Lower lobe of right lung (tissue), 2 donors: Measurements from ENCODE around the gene ATP8B3. TPM values are rescaled to one million over a fixed set of nuclear protein-coding genes. Genes with fewer than 3 reads are reported as not detected.

Experiments
- ATAC-seq, 2 donors: fragments of 200-7000 bp; cut with Tn5 transposase; one replicate each; pipeline ENCODE4 v1.9.1; 2020 to 2022; ENCODE audit warnings: mild to moderate bottlenecking in 2 of 2, moderate library complexity in 2 of 2
- DNase-seq: peaks from one replicate; pipeline ENCODE4 v3.0.0-alpha.2; 2020
- H3K27ac ChIP-seq: fragments of 200-600 bp; one replicate; pipeline ENCODE4 v1.8.0; 2022
- H3K27me3 ChIP-seq: fragments of 200-600 bp; one replicate; pipeline ENCODE4 v1.8.0; 2022; ENCODE audit warnings: low read depth
- H3K36me3 ChIP-seq: fragments of 200-600 bp; one replicate; pipeline ENCODE4 v1.8.0; 2022; ENCODE audit warnings: mild to moderate bottlenecking
- H3K4me1 ChIP-seq: fragments of 200-600 bp; one replicate; pipeline ENCODE4 v1.8.0; 2022
- H3K4me3 ChIP-seq: fragments of 200-600 bp; one replicate; pipeline ENCODE4 v1.8.0; 2022; ENCODE audit warnings: mild to moderate bottlenecking
- H3K9me3 ChIP-seq: fragments of 200-600 bp; one replicate; pipeline ENCODE4 v1.8.0; 2022
- intact Hi-C: fragments of 100-400 bp; cut with DNase I; formaldehyde crosslinking; loops from one replicate; pipeline ENCODE4 v1.11.0; 2022
- total RNA-seq: library from RNA; stranded (reverse); fragmentation: NEBNext Ultra II Directional; extraction: Animal tissue kit (Norgen Biotek cat#: 25700); gene quantifications from one replicate; pipeline ENCODE4 v1.2.1, GENCODE V29; 2021
- TF ChIP-seq, protein P1 (sequence below): fragments of 200-600 bp; IDR thresholded peaks from one replicate; pipeline ENCODE4 v1.8.0; 2022; ENCODE audit warnings: antibody characterized with exemption, mild to moderate bottlenecking
- donor health status: DM: no; HTN: yes; CAD: no; lungs with severe emphysema.

Gene ATP8B3
- total RNA-seq, 1 donor from 2014 or later: 2.1 TPM

DNA sequence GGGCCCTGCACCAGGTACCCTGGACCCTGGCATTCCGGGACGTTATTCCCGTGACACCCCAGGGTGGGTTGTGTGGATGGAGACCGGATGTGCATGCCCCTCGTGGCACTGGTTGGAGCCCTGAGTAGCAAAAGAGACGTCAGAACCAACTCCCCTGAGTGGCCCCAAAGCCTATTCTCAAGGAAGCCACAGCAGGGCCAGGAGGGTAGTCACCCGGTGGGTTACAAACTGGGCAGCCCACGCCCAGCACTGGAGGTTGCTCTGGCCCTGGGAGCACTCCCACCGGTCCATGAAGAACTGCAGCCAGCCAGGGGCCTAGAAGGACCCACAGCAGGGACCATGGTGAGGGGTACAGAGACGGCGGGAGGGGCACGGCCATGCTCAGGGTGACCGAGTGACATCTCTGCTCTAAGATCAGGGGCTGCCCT is 43.8 kb upstream of the ATP8B3 start:
- Histone ChIP-seq H3K27me3 (no peaks in the 10 kb centered on the region), H3K27ac (peak overlapping the region; percentile 94), H3K36me3 (no peaks in the 10 kb centered on the region), H3K9me3 (no peaks in the 10 kb centered on the region), H3K4me1 (peaks cover 87% of the 10 kb centered on the region), H3K4me3 (peak overlapping the region; percentile 60)
- ATAC-seq: no peak
- DNase-seq: no peak
- TF ChIP-seq, protein P1, sequence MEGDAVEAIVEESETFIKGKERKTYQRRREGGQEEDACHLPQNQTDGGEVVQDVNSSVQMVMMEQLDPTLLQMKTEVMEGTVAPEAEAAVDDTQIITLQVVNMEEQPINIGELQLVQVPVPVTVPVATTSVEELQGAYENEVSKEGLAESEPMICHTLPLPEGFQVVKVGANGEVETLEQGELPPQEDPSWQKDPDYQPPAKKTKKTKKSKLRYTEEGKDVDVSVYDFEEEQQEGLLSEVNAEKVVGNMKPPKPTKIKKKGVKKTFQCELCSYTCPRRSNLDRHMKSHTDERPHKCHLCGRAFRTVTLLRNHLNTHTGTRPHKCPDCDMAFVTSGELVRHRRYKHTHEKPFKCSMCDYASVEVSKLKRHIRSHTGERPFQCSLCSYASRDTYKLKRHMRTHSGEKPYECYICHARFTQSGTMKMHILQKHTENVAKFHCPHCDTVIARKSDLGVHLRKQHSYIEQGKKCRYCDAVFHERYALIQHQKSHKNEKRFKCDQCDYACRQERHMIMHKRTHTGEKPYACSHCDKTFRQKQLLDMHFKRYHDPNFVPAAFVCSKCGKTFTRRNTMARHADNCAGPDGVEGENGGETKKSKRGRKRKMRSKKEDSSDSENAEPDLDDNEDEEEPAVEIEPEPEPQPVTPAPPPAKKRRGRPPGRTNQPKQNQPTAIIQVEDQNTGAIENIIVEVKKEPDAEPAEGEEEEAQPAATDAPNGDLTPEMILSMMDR: peak; percentile 1
- intact Hi-C loops: no loop called here

DNA sequence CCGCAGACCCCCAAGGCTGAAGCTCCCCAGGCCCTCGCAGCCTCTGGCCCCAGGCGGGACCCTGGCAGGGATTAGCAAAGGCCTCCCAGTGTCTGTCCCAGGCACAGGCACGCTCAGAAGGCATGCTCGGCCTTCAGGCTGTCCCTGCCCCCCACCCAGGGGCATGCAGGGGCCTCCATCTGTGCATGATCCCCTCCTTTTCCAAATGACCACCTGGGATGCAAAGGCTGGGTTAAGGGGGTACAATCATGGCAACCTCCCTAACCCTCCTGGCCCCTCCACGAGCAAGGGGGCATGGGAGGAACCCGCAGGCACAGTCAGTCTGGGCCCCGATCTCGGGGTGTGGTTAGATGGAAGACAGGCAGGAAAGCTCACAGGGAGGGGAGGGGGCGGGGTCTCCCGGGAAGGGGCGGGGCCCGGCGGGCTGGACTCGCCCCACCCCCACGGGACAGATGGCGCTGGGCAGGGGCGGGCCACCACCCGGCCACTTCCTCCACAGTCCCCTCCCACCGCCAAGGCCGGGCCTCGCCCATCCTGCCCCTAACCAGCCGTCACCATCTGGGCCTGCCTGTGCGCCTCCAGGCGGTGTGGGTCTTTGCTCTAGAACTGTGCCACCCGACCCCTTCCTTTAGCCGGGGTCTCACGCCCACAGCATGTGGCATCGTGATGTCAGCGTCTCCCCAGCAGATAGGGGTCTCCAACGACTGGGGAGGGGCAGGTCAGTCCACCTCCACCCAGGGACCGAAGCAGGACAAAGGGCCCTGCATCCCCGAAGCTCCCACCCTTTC is 43.2 kb upstream of the ATP8B3 start:
- Histone ChIP-seq H3K36me3 (no peaks in the 10 kb centered on the region), H3K27me3 (no peaks in the 10 kb centered on the region), H3K4me1 (peaks cover 81% of the 10 kb centered on the region), H3K9me3 (no peaks in the 10 kb centered on the region), H3K27ac (peak overlapping the region; percentile 94), H3K4me3 (peak overlapping the region; percentile 60)
- TF ChIP-seq, protein P1: peak; percentile 8
- intact Hi-C loops: no loop called here
- DNase-seq (peak; percentile 94), ATAC-seq (peak; percentile 76 to 86)

DNA sequence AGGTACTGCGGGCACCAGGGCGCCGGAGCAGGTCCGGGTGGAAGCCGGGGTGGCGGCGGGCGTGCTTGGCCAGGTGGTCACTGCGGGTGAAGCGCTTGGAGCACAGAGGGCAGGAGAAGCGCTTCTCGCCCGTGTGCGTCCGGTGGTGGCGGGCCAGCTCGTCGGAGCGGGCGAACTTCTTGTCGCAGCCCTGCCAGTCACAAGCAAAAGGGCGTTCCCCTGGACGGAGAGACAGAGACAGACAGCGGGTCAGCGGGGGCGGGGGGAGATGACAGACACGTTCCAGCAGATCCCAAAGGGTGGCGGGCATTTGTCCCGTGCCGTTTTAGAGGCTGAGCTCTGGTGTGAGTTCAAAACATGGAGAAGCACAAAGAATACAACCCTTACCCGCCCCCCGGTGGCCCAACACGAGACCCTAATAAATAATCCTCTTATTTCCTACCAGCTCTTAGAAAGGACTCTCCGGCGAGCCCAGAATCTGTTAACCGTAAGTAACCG is 42.5 kb upstream of the ATP8B3 start:
- peak overlapping the region; percentile 60 for H3K4me3 ChIP-seq
- peak overlapping the region; percentile 94 for H3K27ac ChIP-seq
- H3K4me1 ChIP-seq: peaks cover 74% of the 10 kb centered on the region
- intact Hi-C loops: no loop called here
- TF ChIP-seq, protein P1: no peak
- ATAC-seq: no peak
- H3K27me3 ChIP-seq: no peaks in the 10 kb centered on the region
- H3K36me3 ChIP-seq: no peaks in the 10 kb centered on the region
- H3K9me3 ChIP-seq: no peaks in the 10 kb centered on the region
- DNase-seq: peak; percentile 72

DNA sequence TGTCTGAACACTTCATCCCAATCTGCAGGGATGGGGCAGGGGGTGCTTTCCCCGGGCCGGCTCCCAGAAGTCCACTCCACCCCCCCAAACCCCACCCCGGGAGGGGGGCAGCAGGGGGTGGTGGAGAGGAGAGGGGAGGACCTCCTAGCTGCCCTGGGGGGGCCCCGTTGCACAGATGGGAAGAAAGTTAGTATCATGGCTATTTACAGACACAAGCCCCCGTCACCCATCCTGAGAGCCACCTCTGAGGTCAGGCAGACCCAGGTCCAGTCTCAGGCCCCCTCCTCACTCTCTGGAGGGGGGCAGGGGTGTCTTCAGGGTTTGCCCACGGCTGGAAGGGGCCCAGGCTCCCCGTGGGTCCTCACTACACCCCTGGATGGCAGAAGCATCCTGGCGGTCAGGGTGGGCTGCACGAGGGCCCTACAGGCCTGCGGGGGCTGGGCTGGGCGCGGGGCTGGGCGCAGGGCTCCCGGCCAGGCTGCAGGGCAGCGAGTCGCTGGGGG is 42.0 kb upstream of the ATP8B3 start:
- Histone ChIP-seq H3K4me1 (peaks cover 69% of the 10 kb centered on the region), H3K27ac (peak overlapping the region; percentile 94), H3K36me3 (no peaks in the 10 kb centered on the region), H3K9me3 (no peaks in the 10 kb centered on the region), H3K4me3 (peak overlapping the region; percentile 60), H3K27me3 (no peaks in the 10 kb centered on the region)
- ATAC-seq (no peak), DNase-seq (peak; percentile 53)
- TF ChIP-seq, protein P1: no peak
- intact Hi-C loops: no loop called here

DNA sequence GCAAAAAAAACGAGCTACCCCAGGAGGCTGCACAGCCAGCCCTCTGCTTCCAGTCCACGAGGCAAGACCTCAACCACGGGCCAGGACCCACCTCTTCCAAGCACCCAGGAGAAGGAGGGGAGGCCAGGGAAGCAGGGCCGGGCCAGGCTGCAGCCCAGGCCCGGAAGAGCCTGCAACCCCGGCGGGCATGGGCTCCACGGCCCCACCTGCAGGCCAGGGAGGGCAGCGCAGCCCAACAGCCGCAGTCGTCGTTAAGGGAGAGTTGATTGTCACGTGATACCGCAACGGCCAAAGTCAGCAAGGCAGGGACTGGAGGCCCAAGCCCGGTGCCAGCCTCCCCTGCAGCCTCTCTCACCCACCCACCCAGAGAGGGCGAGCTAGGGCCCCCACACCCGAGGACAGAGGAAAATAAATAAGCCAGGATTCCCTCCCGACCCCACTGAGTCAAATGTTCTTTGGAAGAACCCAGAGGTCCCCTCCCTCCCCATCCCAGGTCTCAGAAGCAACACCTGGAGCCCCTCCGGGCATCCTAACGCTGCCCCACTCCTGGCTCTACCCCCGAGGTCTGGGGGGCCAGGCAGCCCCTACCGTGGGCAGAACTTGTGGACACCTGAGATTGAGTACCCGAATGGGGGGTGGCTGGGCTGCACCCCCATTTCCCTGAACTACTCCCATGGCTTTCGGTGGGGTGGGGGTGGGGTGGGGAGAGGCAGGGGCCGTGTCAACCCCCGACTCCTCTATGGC is 41.4 kb upstream of the ATP8B3 start:
- intact Hi-C loops: no loop called here
- DNase-seq (peak; percentile 90), ATAC-seq (peak; percentile 49 to 69)

More for the DNA sequence above, 41.4 kb upstream of the ATP8B3 start:
- Histone ChIP-seq H3K4me1 (peaks cover 63% of the 10 kb centered on the region), H3K9me3 (no peaks in the 10 kb centered on the region), H3K27me3 (no peaks in the 10 kb centered on the region), H3K36me3 (no peaks in the 10 kb centered on the region), H3K4me3 (no peak overlapping the region), H3K27ac (peak overlapping the region; percentile 94)
- TF ChIP-seq, protein P1: peak; percentile 95
